GM12864 (cell line): ENCODE measurements around the gene LSAMP.
A peak's percentile ranks its signal among the peaks of the same experiment; 100 is the strongest.

Experiments used
- DNase-seq: peaks from one replicate; pipeline ENCODE4 v3.0.0-alpha.2; 2011; ENCODE audit warnings: low read depth
- H3K4me3 ChIP-seq: 2 replicates; pipeline ENCODE4 v1.5.1; 2011; ENCODE audit warnings: mild to moderate bottlenecking, low read depth, low read length, control low read depth
- TF ChIP-seq, protein P1 (sequence below): IDR thresholded peaks from 2 replicates; pipeline ENCODE4 v1.5.1; 2011; ENCODE audit warnings: low read depth, mild to moderate bottlenecking, moderate library complexity, low read length, control low read depth, inconsistent platforms; ENCODE audit errors: missing control alignments

LSAMP gene

GRCh38 chr3:115999001-115999585 is 446.2 kb downstream of the LSAMP start:
- no peak overlapping the region for H3K4me3 ChIP-seq
- no peak for DNase-seq
- TF ChIP-seq, protein P1, sequence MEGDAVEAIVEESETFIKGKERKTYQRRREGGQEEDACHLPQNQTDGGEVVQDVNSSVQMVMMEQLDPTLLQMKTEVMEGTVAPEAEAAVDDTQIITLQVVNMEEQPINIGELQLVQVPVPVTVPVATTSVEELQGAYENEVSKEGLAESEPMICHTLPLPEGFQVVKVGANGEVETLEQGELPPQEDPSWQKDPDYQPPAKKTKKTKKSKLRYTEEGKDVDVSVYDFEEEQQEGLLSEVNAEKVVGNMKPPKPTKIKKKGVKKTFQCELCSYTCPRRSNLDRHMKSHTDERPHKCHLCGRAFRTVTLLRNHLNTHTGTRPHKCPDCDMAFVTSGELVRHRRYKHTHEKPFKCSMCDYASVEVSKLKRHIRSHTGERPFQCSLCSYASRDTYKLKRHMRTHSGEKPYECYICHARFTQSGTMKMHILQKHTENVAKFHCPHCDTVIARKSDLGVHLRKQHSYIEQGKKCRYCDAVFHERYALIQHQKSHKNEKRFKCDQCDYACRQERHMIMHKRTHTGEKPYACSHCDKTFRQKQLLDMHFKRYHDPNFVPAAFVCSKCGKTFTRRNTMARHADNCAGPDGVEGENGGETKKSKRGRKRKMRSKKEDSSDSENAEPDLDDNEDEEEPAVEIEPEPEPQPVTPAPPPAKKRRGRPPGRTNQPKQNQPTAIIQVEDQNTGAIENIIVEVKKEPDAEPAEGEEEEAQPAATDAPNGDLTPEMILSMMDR: no peak

DNA sequence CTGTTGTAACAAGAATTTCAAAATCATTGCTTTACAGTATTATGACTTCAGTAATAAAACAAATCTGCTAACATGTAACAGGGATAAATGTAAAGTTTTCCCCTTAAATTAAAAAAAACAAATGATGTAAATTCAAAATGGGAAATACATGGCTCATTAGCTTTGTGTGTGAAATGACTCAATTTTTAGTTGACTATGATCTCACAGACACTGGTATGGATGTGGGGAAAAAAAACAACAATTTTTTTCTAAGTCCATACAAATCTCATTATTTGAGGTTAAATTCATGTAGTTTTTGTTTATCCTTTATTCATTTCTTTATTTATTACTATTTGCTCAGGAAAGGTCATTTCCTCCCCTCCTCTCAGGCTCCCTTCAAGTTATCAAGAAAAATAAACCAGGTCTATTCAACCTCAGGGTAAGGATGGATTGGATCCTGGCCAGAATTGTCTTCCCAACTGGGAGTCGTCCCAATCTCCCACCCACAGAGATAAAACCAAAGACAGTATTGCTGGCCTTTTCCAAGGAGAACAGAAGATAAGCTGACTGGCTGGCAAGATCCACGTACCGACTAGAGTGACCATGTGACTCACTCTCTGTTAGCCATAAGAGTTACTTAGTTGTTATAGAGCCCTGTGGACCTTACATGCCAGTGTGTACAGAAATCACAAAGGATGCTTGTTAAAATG is 448.7 kb downstream of the LSAMP start:
- DNase-seq: no peak

GRCh38 chr3:115990669-115991068 is 454.6 kb downstream of the LSAMP start:
- TF ChIP-seq, protein P1: no peak
- no peak for DNase-seq
- no peak overlapping the region for H3K4me3 ChIP-seq

More for the DNA sequence above, 448.7 kb downstream of the LSAMP start:
- TF ChIP-seq, protein P1: no peak
- H3K4me3 ChIP-seq: no peak overlapping the region

DNA sequence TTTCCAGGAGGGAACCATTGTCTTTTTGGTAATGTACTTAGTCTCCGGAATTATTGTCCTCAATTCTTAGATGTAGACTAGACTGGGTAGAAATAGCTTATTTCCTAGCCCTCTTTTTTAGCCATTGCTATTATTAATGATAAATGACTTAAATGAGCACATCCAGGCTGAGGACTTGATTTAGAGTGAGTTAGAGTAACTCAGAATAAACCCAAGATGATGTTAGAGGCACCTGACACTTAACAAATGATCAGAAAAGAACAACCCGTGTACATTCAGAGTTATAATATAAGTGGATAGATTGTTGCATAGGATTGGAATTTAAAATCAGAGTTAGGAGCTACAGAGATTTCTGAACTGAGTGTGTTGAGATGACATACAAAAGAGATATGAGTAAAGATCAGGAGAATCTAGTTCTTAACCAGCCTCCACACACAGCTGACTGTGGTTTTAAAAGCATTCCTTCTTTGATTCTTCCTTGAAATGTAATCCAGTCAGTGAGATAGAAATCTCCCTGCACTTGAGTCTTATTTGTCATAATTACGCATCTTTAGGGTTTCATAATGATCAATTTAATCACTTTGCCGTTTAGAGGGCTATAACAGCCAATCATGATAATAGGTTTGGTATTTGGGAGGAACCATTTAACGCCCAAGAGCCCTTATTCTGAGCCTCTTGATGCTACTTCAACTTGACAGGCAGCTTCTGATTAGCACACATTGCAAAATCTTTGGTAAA is 455.4 kb downstream of the LSAMP start:
- DNase-seq: no peak
- no peak overlapping the region for H3K4me3 ChIP-seq
- TF ChIP-seq, protein P1: no peak

GRCh38 chr3:115986555-115987207 is 458.6 kb downstream of the LSAMP start:
- TF ChIP-seq, protein P1: peak; percentile 49
- DNase-seq: no peak
- no peak overlapping the region for H3K4me3 ChIP-seq

GRCh38 chr3:115982629-115983028 is 462.7 kb downstream of the LSAMP start:
- DNase-seq: no peak
- TF ChIP-seq, protein P1: no peak
- no peak overlapping the region for H3K4me3 ChIP-seq
